Mucosa of rectum (tissue), 2 donors: ENCODE results near the gene SYNDIG1.
"Not testable (repeated sequence)": the region's sequence is repeated elsewhere in the genome, so short reads cannot be mapped to it uniquely, and the experiment has no call there.

ENCODE experiments used
- H3K27ac ChIP-seq, 2 donors: one replicate each; pipeline ENCODE4 v1.7.0; 2013; ENCODE audit warnings: inconsistent platforms in 2 of 2, low read depth in 2 of 2, low read length in 2 of 2
- H3K27me3 ChIP-seq, 2 donors: one replicate each; pipeline ENCODE4 v1.7.0; 2013; ENCODE audit warnings: low read length in 2 of 2; ENCODE audit not compliant: control insufficient read depth in 2 of 2, insufficient read depth in 2 of 2
- H3K36me3 ChIP-seq, 2 donors: one replicate each; pipeline ENCODE4 v1.7.0; 2013; ENCODE audit warnings: low read length in 2 of 2; ENCODE audit not compliant: control insufficient read depth in 2 of 2, insufficient read depth in 2 of 2
- H3K4me1 ChIP-seq, 2 donors: one replicate each; pipeline ENCODE4 v1.7.0; 2013; ENCODE audit warnings: low read length in 2 of 2, mild to moderate bottlenecking in 1 of 2; ENCODE audit not compliant: control insufficient read depth in 2 of 2, insufficient read depth in 2 of 2
- H3K4me3 ChIP-seq, 2 donors: one replicate each; pipeline ENCODE4 v1.7.0; 2013; ENCODE audit warnings: low read length in 2 of 2
- H3K9ac ChIP-seq, 2 donors: one replicate each; pipeline ENCODE4 v1.7.0; 2013; ENCODE audit warnings: low read length in 2 of 2, low read depth in 1 of 2, mild to moderate bottlenecking in 1 of 2
- H3K9me3 ChIP-seq, 2 donors: one replicate each; pipeline ENCODE4 v1.7.0; 2013; ENCODE audit warnings: low read length in 2 of 2; ENCODE audit not compliant: control insufficient read depth in 2 of 2
- donor health status: healthy.
- donor health status: Normal muscosa, but diverticular disease.

SYNDIG1 gene

GRCh38 chr20:24501764-24502556 is 32.5 kb downstream of the SYNDIG1 start:
- H3K4me1 ChIP-seq = no peaks in the 10 kb centered on the region
- H3K36me3 ChIP-seq = no peaks in the 10 kb centered on the region
- no peaks in the 10 kb centered on the region for H3K27me3 ChIP-seq
- H3K9ac ChIP-seq = no peak overlapping the region
- H3K4me3 ChIP-seq = no peak overlapping the region
- no peaks in the 10 kb centered on the region for H3K9me3 ChIP-seq
- H3K27ac ChIP-seq = no peak overlapping the region

DNA sequence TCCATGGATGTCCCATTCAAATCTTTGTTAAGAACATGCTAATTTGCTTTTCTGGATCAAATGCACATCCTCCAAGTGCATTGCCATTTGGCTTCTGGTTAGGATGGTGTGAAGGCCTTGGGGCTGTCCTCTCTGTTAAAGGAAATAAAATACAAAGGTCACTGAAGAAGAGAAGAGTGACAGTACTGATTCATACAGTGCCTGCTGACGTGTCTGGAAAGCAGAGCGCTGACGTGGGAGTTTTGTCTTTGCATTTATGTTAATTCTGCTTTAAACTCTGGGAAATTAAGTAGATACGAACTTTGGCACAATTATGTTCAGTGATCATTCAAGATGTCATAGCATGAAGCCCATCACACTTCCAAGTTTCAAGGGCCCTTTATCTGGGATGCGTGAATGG is 33.2 kb downstream of the SYNDIG1 start:
- Histone ChIP-seq H3K4me1 (no peaks in the 10 kb centered on the region), H3K36me3 (no peaks in the 10 kb centered on the region), H3K27me3 (no peaks in the 10 kb centered on the region), H3K27ac (no peak overlapping the region), H3K4me3 (no peak overlapping the region), H3K9me3 (no peaks in the 10 kb centered on the region), H3K9ac (no peak overlapping the region)

DNA sequence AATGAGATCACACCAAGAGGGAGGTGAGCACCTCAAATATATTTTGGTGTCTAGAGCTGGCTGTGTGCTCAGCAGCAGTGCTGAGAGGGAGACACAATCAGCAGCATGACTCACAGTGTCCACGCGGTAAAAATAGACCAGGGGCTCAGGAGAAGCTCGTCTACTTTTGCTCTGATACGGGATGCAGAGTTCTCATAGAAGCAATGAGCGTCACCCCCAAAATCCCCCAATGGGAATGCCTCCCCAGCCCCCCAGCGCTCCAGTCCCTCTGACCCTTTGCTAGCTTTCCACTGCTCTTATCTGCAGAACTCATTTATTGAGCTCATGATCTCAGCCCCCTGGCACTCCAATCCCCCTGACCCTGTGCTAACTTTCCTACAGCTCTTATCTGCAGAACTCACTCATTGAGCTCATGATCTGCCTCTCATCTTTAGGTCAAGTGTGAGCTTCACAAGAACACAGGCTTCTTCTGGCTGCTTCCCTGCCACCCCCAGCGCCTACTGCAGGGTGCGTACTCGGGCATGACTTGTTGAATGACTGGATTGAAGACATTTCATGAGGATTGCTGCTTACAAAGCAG is 34.0 kb downstream of the SYNDIG1 start:
- H3K36me3 ChIP-seq = no peaks in the 10 kb centered on the region
- H3K4me3 ChIP-seq = no peak overlapping the region
- H3K27me3 ChIP-seq = no peaks in the 10 kb centered on the region
- H3K4me1 ChIP-seq = no peaks in the 10 kb centered on the region
- H3K27ac ChIP-seq = no peak overlapping the region
- no peak overlapping the region for H3K9ac ChIP-seq
- H3K9me3 ChIP-seq = no peaks in the 10 kb centered on the region

GRCh38 chr20:24504331-24505285 is 35.2 kb downstream of the SYNDIG1 start:
- Histone ChIP-seq H3K4me3 (no peak overlapping the region), H3K4me1 (no peaks in the 10 kb centered on the region), H3K9me3 (no peaks in the 10 kb centered on the region), H3K36me3 (no peaks in the 10 kb centered on the region), H3K27ac (no peak overlapping the region), H3K9ac (no peak overlapping the region), H3K27me3 (no peaks in the 10 kb centered on the region)

DNA sequence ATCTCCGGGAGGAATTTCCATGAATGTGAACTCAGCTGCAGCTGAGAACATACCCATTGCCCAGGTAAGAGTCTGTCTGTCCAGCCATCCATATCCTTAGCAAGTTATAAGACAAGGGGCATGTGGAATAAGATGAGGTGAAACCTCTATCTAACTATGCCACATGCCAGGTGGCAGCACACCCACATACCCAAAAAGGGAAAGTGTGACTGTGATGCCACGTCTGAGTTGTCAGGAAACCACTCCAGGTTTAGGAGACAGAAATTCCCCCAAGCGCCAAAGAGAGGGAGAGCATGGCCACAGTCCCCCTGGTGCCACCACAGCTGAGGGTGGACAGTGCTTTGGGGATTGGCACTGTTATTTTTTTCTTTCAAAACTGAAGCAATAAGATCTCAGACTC is 36.7 kb downstream of the SYNDIG1 start:
- Histone ChIP-seq H3K9ac (no peak overlapping the region), H3K9me3 (no peaks in the 10 kb centered on the region), H3K27me3 (no peaks in the 10 kb centered on the region), H3K4me3 (no peak overlapping the region), H3K4me1 (no peaks in the 10 kb centered on the region), H3K36me3 (no peaks in the 10 kb centered on the region), H3K27ac (no peak overlapping the region)

- Histone ChIP-seq H3K4me3 (no peak overlapping the region), H3K27ac (no peak overlapping the region), H3K27me3 (no peaks in the 10 kb centered on the region), H3K4me1 (no peaks in the 10 kb centered on the region), H3K9ac (no peak overlapping the region), H3K9me3 (no peaks in the 10 kb centered on the region), H3K36me3 (no peaks in the 10 kb centered on the region)
Measured at GRCh38 chr20:24506696-24507095, 37.3 kb downstream of the SYNDIG1 start.

GRCh38 chr20:24507182-24507853 is 37.9 kb downstream of the SYNDIG1 start:
- H3K36me3 ChIP-seq = no peaks in the 10 kb centered on the region
- no peaks in the 10 kb centered on the region for H3K27me3 ChIP-seq
- no peak overlapping the region for H3K27ac ChIP-seq
- no peak overlapping the region for H3K4me3 ChIP-seq
- H3K9ac ChIP-seq = no peak overlapping the region
- no peaks in the 10 kb centered on the region for H3K9me3 ChIP-seq
- no peaks in the 10 kb centered on the region for H3K4me1 ChIP-seq

- not testable (repeated sequence) for H3K9ac ChIP-seq, H3K4me3 ChIP-seq, H3K9me3 ChIP-seq, H3K27ac ChIP-seq, H3K36me3 ChIP-seq, H3K27me3 ChIP-seq, H3K4me1 ChIP-seq
Measured at GRCh38 chr20:24512441-24512840, 43.0 kb downstream of the SYNDIG1 start.

DNA sequence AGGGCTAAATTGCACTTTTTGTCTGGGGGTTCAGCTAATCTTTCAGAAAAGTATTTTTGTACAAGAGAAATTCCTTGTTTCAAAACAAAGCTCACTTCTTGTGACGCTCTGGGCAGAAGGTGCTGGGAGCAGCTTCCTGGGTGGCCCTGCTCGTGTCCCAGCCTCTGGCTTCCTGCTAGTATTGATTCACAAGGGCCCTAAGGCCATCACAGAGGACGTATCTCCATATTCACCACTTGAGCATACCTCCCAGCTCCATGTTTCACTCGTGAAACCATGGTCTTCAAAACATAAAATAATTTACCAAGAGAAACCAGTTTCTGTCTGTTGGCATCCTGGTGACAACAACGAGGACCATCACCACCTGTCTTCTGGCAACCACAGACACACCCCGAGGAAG is 49.1 kb downstream of the SYNDIG1 start:
- Histone ChIP-seq H3K36me3 (no peaks in the 10 kb centered on the region), H3K4me1 (no peaks in the 10 kb centered on the region), H3K27ac (no peak overlapping the region), H3K4me3 (no peak overlapping the region), H3K9me3 (no peaks in the 10 kb centered on the region), H3K27me3 (no peaks in the 10 kb centered on the region), H3K9ac (no peak overlapping the region)
